SK-N-SH (cell line): ENCODE measurements around the gene CERS6. TPM values are rescaled to one million over a fixed set of nuclear protein-coding genes. Genes with fewer than 3 reads are reported as not detected.

Experiments used
- CTCF ChIA-PET: fragments of 300-600, 350-600 bp; formaldehyde crosslinking; extraction: SDS; loops from one replicate; lab custom pipeline; 2021; lab: Yijun Ruan, JAX
- POLR2A ChIA-PET: fragments of 350-600 bp; sonication (Branson Sonifier 250); formaldehyde crosslinking; extraction: SDS; loops from one replicate; lab custom pipeline; 2020; ENCODE audit warnings: antibody characterized with exemption, inconsistent platforms; lab: Yijun Ruan, JAX
- DNase-seq: peaks from one replicate; pipeline ENCODE4 v3.0.0; 2012
- H2AFZ ChIP-seq: fragments of 200-600 bp; sonication (generic); 2 replicates; pipeline ENCODE4 v1.8.1; 2016; ENCODE audit warnings: antibody characterized with exemption, mild to moderate bottlenecking, low read depth
- H3F3A ChIP-seq: fragments of 200-600 bp; sonication (generic); replicated peaks from 2 replicates; pipeline ENCODE3; 2016; ENCODE audit warnings: antibody characterized with exemption, mild to moderate bottlenecking; ENCODE audit not compliant: insufficient read depth
- H3K27ac ChIP-seq, 2 experiments: fragments of 200-500 bp in 1 of 2; fragments of 200-600 bp in 1 of 2; sonication (Bioruptor generic) in 1 of 2; sonication (generic), shearing (Covaris generic) in 1 of 2; 2 replicates each; pipeline versions ENCODE4 v1.5.1 to v1.6.1; 2014 to 2016; ENCODE audit warnings: low read depth in 2 of 2, inconsistent platforms in 1 of 2, low read length in 1 of 2, mild to moderate bottlenecking in 1 of 2, mixed read lengths in 1 of 2
- H3K27me3 ChIP-seq: fragments of 200-600 bp; sonication (generic), shearing (Covaris generic); 2 replicates; pipeline ENCODE4 v1.6.1; 2016; ENCODE audit warnings: mixed run types; ENCODE audit not compliant: insufficient read depth
- H3K36me3 ChIP-seq, 2 experiments: fragments of 200-500 bp in 1 of 2; fragments of 200-600 bp in 1 of 2; sonication (Bioruptor generic) in 1 of 2; sonication (generic) in 1 of 2; replicated peaks in 1 of 2; 2 replicates each; pipeline versions ENCODE3 to v1.5.1; 2014 to 2016; ENCODE audit warnings: low read length in 1 of 2, mild to moderate bottlenecking in 1 of 2; ENCODE audit not compliant: insufficient read depth in 2 of 2, control insufficient read depth in 1 of 2
- H3K4me1 ChIP-seq, 2 experiments: fragments of 200-500 bp in 1 of 2; fragments of 200-600 bp in 1 of 2; sonication (Bioruptor generic) in 1 of 2; sonication (generic), shearing (Covaris generic) in 1 of 2; 2 replicates each; pipeline versions ENCODE4 v1.5.1 to v1.6.1; 2014 to 2016; ENCODE audit warnings: low read depth in 1 of 2, low read length in 1 of 2, mixed run types in 1 of 2; ENCODE audit not compliant: insufficient read depth in 2 of 2, control insufficient read depth in 1 of 2
- H3K4me2 ChIP-seq: fragments of 200-600 bp; sonication (generic), shearing (Covaris generic); 2 replicates; pipeline ENCODE4 v1.6.1; 2017; ENCODE audit warnings: mixed run types
- H3K4me3 ChIP-seq, 2 experiments: fragments of 200-500 bp in 1 of 2; fragments of 200-600 bp in 1 of 2; sonication (Bioruptor generic) in 1 of 2; sonication (generic), shearing (Covaris generic) in 1 of 2; 2 replicates each; pipeline versions ENCODE4 v1.5.1 to v1.8.1; 2014 to 2016; ENCODE audit warnings: low read depth in 2 of 2, inconsistent platforms in 1 of 2, low read length in 1 of 2, mild to moderate bottlenecking in 1 of 2, mixed read lengths in 1 of 2, moderate library complexity in 1 of 2
- H3K79me2 ChIP-seq: fragments of 200-600 bp; sonication (generic); 2 replicates; pipeline ENCODE4 v1.8.1; 2017; ENCODE audit warnings: mild to moderate bottlenecking; ENCODE audit not compliant: insufficient read depth
- H3K9ac ChIP-seq: fragments of 200-600 bp; sonication (generic); 2 replicates; pipeline ENCODE4 v1.6.1; 2017; ENCODE audit warnings: mixed run types
- H3K9me2 ChIP-seq: fragments of 200-600 bp; sonication (generic); 2 replicates; pipeline ENCODE4 v1.6.1; 2017; ENCODE audit warnings: mixed run types
- H3K9me3 ChIP-seq: fragments of 200-600 bp; sonication (generic); 2 replicates; pipeline ENCODE4 v1.6.1; 2017; ENCODE audit warnings: mixed run types, mild to moderate bottlenecking, moderate library complexity
- H4K20me1 ChIP-seq: fragments of 200-600 bp; sonication (generic); 2 replicates; pipeline ENCODE4 v1.6.1; 2017; ENCODE audit warnings: mild to moderate bottlenecking, mixed run types; ENCODE audit not compliant: insufficient read depth
- CHD2 ChIP-seq: fragments of 150-350 bp; IDR thresholded peaks from 2 replicates; pipeline ENCODE4 v1.6.1; 2018; ENCODE audit warnings: low read length; ENCODE audit not compliant: partially characterized antibody
- FOSL2 ChIP-seq: IDR thresholded peaks from 2 replicates; pipeline ENCODE4 v1.4.0; 2012; ENCODE audit warnings: low read depth, mild to moderate bottlenecking, moderate library complexity, borderline replicate concordance
- FOXJ3 ChIP-seq: sonication (generic); formaldehyde crosslinking; IDR thresholded peaks from 2 replicates; pipeline ENCODE4 v1.5.1; 2020; ENCODE audit warnings: mild to moderate bottlenecking, missing genetic modification reagents
- FOXM1 ChIP-seq: IDR thresholded peaks from 2 replicates; pipeline ENCODE4 v1.4.0; 2012; ENCODE audit warnings: low read depth, mild to moderate bottlenecking
- GATA2 ChIP-seq: sonication (generic); formaldehyde crosslinking; IDR thresholded peaks from 2 replicates; pipeline ENCODE4 v1.5.0; 2020; ENCODE audit warnings: mild to moderate bottlenecking, missing genetic modification reagents
- MEF2A ChIP-seq: IDR thresholded peaks from 2 replicates; pipeline ENCODE4 v1.4.0; 2012; ENCODE audit warnings: low read depth, borderline replicate concordance
- NRF1 ChIP-seq: IDR thresholded peaks from 2 replicates; pipeline ENCODE4 v1.6.1; 2012; ENCODE audit warnings: low read depth, mild to moderate bottlenecking, low read length
- RFX5 ChIP-seq: IDR thresholded peaks from 2 replicates; pipeline ENCODE4 v1.6.1; 2012; ENCODE audit warnings: mild to moderate bottlenecking, improper control_type of control experiment, low read length
- RXRA ChIP-seq: IDR thresholded peaks from 2 replicates; pipeline ENCODE4 v1.4.0; 2012; ENCODE audit warnings: low read depth, mild to moderate bottlenecking, borderline replicate concordance
- TAF1 ChIP-seq: IDR thresholded peaks from 2 replicates; pipeline ENCODE4 v1.6.1; 2012; ENCODE audit warnings: low read depth, mild to moderate bottlenecking, low read length, moderate library complexity, borderline replicate concordance
- TEAD4 ChIP-seq: IDR thresholded peaks from 2 replicates; pipeline ENCODE4 v1.4.0; 2012; ENCODE audit warnings: mild to moderate bottlenecking, borderline replicate concordance; ENCODE audit not compliant: insufficient read depth
- YY1 ChIP-seq: IDR thresholded peaks from 2 replicates; pipeline ENCODE4 v1.4.0; 2012; ENCODE audit warnings: low read depth, mild to moderate bottlenecking
- WGBS: methylation state at CpG from one replicate; pipeline ENCODE4 v1.1.6; 2017; ENCODE audit warnings: low lambda C conversion rate; 5-methylcytosine and 5-hydroxymethylcytosine counted together
- polyA plus RNA-seq, 3 experiments: library from polyadenylated mRNA; depleted of rRNA; stranded (reverse); fragments of >200 nt; gene quantifications; 2 replicates each; pipeline ENCODE4 v1.2.3, GENCODE V29; 2012
- TF ChIP-seq, protein P1 (sequence below): IDR thresholded peaks from 2 replicates; pipeline ENCODE4 v1.4.0; 2012; ENCODE audit warnings: low read depth, borderline replicate concordance
- TF ChIP-seq, protein P2 (sequence below): fragments of 150-350 bp; IDR thresholded peaks from 2 replicates; pipeline ENCODE4 v1.6.1; 2016; ENCODE audit warnings: mild to moderate bottlenecking, low read depth, low read length
- TF ChIP-seq, protein P3 (sequence below): fragments of 200-600 bp; sonication (generic); IDR thresholded peaks from 2 replicates; pipeline ENCODE4 v1.6.1; 2017; ENCODE audit warnings: antibody characterized with exemption, mild to moderate bottlenecking, moderate library complexity
- TF ChIP-seq, protein P4 (sequence below): IDR thresholded peaks from 2 replicates; pipeline ENCODE4 v1.4.0; 2012; ENCODE audit warnings: low read depth

Gene CERS6
- polyA plus RNA-seq, 1 of the 3 experiments (the other 2 are of a cell fraction): 1.8 TPM

DNA sequence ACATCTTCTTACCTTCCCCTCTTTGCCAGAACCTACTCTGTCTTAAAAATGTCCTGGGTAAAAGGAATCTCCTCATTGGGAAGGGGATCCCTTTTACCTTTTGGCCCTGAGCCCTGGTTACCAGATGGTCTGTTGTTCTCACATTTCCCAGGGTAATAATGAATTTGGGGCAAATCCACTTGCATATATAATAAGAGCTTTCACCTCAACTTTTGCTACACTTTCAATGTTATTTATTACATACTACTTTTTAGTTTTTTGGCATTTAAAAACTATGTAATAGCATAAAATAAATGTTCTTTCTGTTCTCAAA lies 15.0 kb downstream of the CERS6 start (continued):
- TF ChIP-seq, protein P1, sequence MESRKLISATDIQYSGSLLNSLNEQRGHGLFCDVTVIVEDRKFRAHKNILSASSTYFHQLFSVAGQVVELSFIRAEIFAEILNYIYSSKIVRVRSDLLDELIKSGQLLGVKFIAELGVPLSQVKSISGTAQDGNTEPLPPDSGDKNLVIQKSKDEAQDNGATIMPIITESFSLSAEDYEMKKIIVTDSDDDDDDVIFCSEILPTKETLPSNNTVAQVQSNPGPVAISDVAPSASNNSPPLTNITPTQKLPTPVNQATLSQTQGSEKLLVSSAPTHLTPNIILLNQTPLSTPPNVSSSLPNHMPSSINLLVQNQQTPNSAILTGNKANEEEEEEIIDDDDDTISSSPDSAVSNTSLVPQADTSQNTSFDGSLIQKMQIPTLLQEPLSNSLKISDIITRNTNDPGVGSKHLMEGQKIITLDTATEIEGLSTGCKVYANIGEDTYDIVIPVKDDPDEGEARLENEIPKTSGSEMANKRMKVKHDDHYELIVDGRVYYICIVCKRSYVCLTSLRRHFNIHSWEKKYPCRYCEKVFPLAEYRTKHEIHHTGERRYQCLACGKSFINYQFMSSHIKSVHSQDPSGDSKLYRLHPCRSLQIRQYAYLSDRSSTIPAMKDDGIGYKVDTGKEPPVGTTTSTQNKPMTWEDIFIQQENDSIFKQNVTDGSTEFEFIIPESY: no peak
- TF ChIP-seq, protein P2, sequence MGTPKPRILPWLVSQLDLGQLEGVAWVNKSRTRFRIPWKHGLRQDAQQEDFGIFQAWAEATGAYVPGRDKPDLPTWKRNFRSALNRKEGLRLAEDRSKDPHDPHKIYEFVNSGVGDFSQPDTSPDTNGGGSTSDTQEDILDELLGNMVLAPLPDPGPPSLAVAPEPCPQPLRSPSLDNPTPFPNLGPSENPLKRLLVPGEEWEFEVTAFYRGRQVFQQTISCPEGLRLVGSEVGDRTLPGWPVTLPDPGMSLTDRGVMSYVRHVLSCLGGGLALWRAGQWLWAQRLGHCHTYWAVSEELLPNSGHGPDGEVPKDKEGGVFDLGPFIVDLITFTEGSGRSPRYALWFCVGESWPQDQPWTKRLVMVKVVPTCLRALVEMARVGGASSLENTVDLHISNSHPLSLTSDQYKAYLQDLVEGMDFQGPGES: no peak
- TF ChIP-seq RXRA (no peak), TEAD4 (no peak)

DNA sequence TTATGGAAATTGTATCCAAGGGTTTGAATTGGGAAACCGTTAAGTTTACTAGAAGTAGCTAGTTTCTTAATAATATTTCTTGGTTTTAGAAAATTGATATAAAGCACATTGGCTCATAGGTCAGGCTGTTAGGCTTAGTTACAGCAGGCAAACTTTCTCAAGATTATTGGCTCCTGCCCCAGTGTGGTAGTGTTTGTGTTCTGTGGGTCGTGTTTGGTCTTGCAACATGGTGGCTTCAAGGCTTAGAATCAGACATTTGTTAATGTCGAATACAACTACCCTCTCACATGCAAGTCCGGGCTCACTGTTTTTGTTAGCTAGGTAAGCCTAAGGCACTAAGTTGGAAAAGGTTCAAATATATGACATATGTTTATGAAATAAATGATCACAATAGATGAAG lies 19.6 kb downstream of the CERS6 start:
- Histone ChIP-seq H3K27ac (no peak overlapping the region), H3K4me2 (no peak overlapping the region), H3K9me3 (no peaks in the 10 kb centered on the region), H3K27me3 (no peaks in the 10 kb centered on the region), H3K4me3 (no peak overlapping the region), H3K79me2 (0 out of 2 replicates have a peak, but pooled peaks cover 2% of the 10 kb centered on the region), H3K9me2 (no peaks in the 10 kb centered on the region), H4K20me1 (no peaks in the 10 kb centered on the region), H3K4me1 (peaks cover 0 to 15% of the 10 kb centered on the region in 2 experiments; a peak in 2 of 4 replicates), H3K9ac (no peak overlapping the region), H3F3A (no peaks in the 10 kb centered on the region), H2AFZ (no peak overlapping the region), H3K36me3 (no peaks in the 10 kb centered on the region)
- POLR2A ChIA-PET: no interaction called here
- no peak for DNase-seq
- WGBS: 78% methylated on average over 4 of the region's 4 CpGs
- no peak for TF ChIP-seq YY1
- TF ChIP-seq RXRA: no peak
- no peak for TF ChIP-seq MEF2A
- no peak for TF ChIP-seq RFX5
- CTCF ChIA-PET: interaction anchor here (1.0 to 1.5 kb wide), 4 partner anchors 9 to 283 kb away, joined by 3 read pairs; no protein-coding TSS in a partner anchor

DNA sequence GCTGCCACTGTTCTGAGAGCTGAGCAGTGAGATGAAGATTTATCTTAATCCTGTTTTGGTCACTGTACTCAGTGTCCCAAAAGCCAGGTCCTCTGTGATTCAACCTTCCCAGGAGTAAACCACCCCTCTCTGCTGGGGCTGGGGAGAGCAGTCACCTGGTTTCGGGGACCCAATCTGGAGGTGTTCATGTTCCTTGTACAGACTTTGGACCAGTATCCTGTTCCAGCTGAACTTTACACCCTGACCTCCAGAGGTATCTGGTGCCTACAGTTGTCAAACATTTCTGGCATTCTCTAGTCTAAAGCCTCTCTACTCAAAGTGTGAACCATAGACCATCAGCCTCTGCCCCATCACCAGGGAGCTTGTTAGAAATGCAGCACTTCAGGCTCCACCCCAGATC lies 22.1 kb downstream of the CERS6 start:
- no peak for DNase-seq
- POLR2A ChIA-PET: no interaction called here
- H3K79me2 ChIP-seq: 0 out of 2 replicates have a peak, but pooled peaks cover 2% of the 10 kb centered on the region
- no peak overlapping the region for H3K4me3 ChIP-seq
- H3K4me1 ChIP-seq: peaks cover 0 to 6% of the 10 kb centered on the region in 2 experiments; a peak in 2 of 4 replicates
- H3K36me3 ChIP-seq: no peaks in the 10 kb centered on the region
- H3K27ac ChIP-seq: no peak overlapping the region
- CTCF ChIA-PET: interaction anchor here (0.6 kb wide), 1 partner anchor 73 kb away, joined by 3 read pairs; no protein-coding TSS in a partner anchor
- H3K27me3 ChIP-seq: no peaks in the 10 kb centered on the region
- no peak overlapping the region for H3K4me2 ChIP-seq
- H3K9me2 ChIP-seq: no peaks in the 10 kb centered on the region
- 90% methylated on average over 1 of the region's 1 CpG for WGBS
- H2AFZ ChIP-seq: no peak overlapping the region
- H4K20me1 ChIP-seq: no peaks in the 10 kb centered on the region
- no peaks in the 10 kb centered on the region for H3F3A ChIP-seq
- no peak overlapping the region for H3K9ac ChIP-seq
- H3K9me3 ChIP-seq: no peaks in the 10 kb centered on the region
- no peak for TF ChIP-seq NRF1
- TF ChIP-seq, protein P3, sequence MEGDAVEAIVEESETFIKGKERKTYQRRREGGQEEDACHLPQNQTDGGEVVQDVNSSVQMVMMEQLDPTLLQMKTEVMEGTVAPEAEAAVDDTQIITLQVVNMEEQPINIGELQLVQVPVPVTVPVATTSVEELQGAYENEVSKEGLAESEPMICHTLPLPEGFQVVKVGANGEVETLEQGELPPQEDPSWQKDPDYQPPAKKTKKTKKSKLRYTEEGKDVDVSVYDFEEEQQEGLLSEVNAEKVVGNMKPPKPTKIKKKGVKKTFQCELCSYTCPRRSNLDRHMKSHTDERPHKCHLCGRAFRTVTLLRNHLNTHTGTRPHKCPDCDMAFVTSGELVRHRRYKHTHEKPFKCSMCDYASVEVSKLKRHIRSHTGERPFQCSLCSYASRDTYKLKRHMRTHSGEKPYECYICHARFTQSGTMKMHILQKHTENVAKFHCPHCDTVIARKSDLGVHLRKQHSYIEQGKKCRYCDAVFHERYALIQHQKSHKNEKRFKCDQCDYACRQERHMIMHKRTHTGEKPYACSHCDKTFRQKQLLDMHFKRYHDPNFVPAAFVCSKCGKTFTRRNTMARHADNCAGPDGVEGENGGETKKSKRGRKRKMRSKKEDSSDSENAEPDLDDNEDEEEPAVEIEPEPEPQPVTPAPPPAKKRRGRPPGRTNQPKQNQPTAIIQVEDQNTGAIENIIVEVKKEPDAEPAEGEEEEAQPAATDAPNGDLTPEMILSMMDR: no peak
- no peak for TF ChIP-seq FOXM1
- TF ChIP-seq GATA2: no peak
- no peak for TF ChIP-seq YY1
- no peak for TF ChIP-seq TEAD4
- TF ChIP-seq TAF1: no peak
- no peak for TF ChIP-seq CHD2
- no peak for TF ChIP-seq FOSL2
- TF ChIP-seq, protein P2: no peak
- TF ChIP-seq, protein P4, sequence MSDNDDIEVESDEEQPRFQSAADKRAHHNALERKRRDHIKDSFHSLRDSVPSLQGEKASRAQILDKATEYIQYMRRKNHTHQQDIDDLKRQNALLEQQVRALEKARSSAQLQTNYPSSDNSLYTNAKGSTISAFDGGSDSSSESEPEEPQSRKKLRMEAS: no peak
- no peak for TF ChIP-seq FOXJ3 (CRISPR knock-in tag)
